K562 (cell line): ENCODE data around the gene TOR1A. TPM values are rescaled to one million over a fixed set of nuclear protein-coding genes. Genes with fewer than 3 reads are reported as not detected.

ENCODE experiments used
- ATAC-seq: fragments of 200-7000 bp; cut with Tn5 transposase; 3 replicates; pipeline ENCODE4 v1.9.1; 2020; ENCODE audit warnings: moderate library complexity
- BruUV-seq: library from RNA; stranded (reverse); fragments of 400-500 nt; replicated peaks from 2 replicates; lab custom pipeline; 2021; lab: Mats Ljungman, UMichigan
- CTCF ChIA-PET: fragments of 300-600 bp; formaldehyde crosslinking; extraction: SDS; loops from one replicate; lab custom pipeline; 2021; ENCODE audit warnings: low intra/inter-chr PET ratio; lab: Yijun Ruan, JAX
- POLR2A ChIA-PET: fragments of 300-600, 350-650 bp; sonication (Branson Sonifier 250); formaldehyde crosslinking; extraction: SDS; loops from one replicate; lab custom pipeline; 2021; ENCODE audit warnings: antibody characterized with exemption, inconsistent platforms; lab: Yijun Ruan, JAX
- DNase-seq, 4 experiments: peaks; one replicate each; pipeline versions ENCODE4 v3.0.0 to v3.0.0-alpha.2; 2011 to 2018; ENCODE audit warnings: low spot score in 3 of 4, mixed read lengths in 3 of 4; ENCODE audit errors: extremely low read depth in 1 of 4
- FAIRE-seq: peaks from 2 replicates; lab custom pipeline; 2011; peaks lifted over from hg19 to GRCh38; lab: Jason Lieb, UNC
- H2AFZ ChIP-seq: 2 replicates; pipeline ENCODE4 v1.6.0; 2011; ENCODE audit warnings: low read depth, low read length, control low read depth, inconsistent platforms
- H3K27ac ChIP-seq: fragments of 200-600 bp; 3 replicates; pipeline ENCODE4 v1.8.0; 2011; ENCODE audit warnings: low read depth, mild to moderate bottlenecking, control low read depth, inconsistent platforms, low read length, moderate library complexity, mixed read lengths; ENCODE audit errors: extremely low read depth
- H3K27me3 ChIP-seq, 2 experiments: fragments of 300-600 bp in 1 of 2; 2 replicates in 1 of 2; 3 replicates in 1 of 2; pipeline versions ENCODE4 v1.6.0 to v1.8.0; 2011; ENCODE audit warnings: inconsistent platforms in 2 of 2, low read length in 2 of 2, mild to moderate bottlenecking in 1 of 2, mixed read lengths in 1 of 2, moderate library complexity in 1 of 2; ENCODE audit not compliant: control insufficient read depth in 2 of 2, insufficient read depth in 2 of 2
- H3K36me3 ChIP-seq: fragments of 300-600 bp; 3 replicates; pipeline ENCODE4 v1.8.0; 2011; ENCODE audit warnings: mild to moderate bottlenecking, low read length, inconsistent platforms; ENCODE audit not compliant: control insufficient read depth, insufficient read depth
- H3K4me1 ChIP-seq, 2 experiments: fragments of 200-600 bp in 1 of 2; replicated peaks in 1 of 2; 2 replicates in 1 of 2; 3 replicates in 1 of 2; pipeline versions ENCODE4 v1.5.1 to v1.8.0; 2011; ENCODE audit warnings: inconsistent platforms in 2 of 2, low read length in 2 of 2, mild to moderate bottlenecking in 1 of 2, mixed read lengths in 1 of 2, moderate library complexity in 1 of 2; ENCODE audit not compliant: control insufficient read depth in 2 of 2, insufficient read depth in 2 of 2
- H3K4me2 ChIP-seq: 2 replicates; pipeline ENCODE4 v1.6.1; 2011; ENCODE audit warnings: low read length, control low read depth, inconsistent platforms, mixed read lengths; ENCODE audit not compliant: insufficient read depth
- H3K4me3 ChIP-seq: fragments of 200-600 bp; sonication (generic), shearing (Covaris generic); 2 replicates; pipeline ENCODE4 v1.5.1; 2016; ENCODE audit warnings: control low read depth, inconsistent platforms
- H3K79me2 ChIP-seq: fragments of 200-600 bp; 3 replicates; pipeline ENCODE4 v1.8.0; 2011; ENCODE audit warnings: low read length, inconsistent platforms; ENCODE audit not compliant: control insufficient read depth, insufficient read depth
- H3K9ac ChIP-seq, 2 experiments: 2 replicates each; pipeline versions ENCODE4 v1.6.0 to v1.6.1; 2011; ENCODE audit warnings: low read depth in 2 of 2, low read length in 2 of 2, control low read depth in 1 of 2, inconsistent platforms in 1 of 2, mild to moderate bottlenecking in 1 of 2, mixed read lengths in 1 of 2; ENCODE audit not compliant: insufficient read depth in 1 of 2
- H3K9me1 ChIP-seq: one replicate; pipeline ENCODE4 v1.6.0; 2011; ENCODE audit warnings: inconsistent platforms, mild to moderate bottlenecking, low read length, moderate library complexity; ENCODE audit not compliant: control insufficient read depth, insufficient read depth
- H3K9me3 ChIP-seq: replicated peaks from 2 replicates; pipeline ENCODE4 v1.5.1; 2011; ENCODE audit warnings: low read depth, low read length, inconsistent platforms; ENCODE audit not compliant: control insufficient read depth, insufficient read depth
- H4K20me1 ChIP-seq: replicated peaks from 2 replicates; pipeline ENCODE4 v1.6.1; 2011; ENCODE audit warnings: low read length, inconsistent platforms, mixed read lengths; ENCODE audit not compliant: control insufficient read depth, insufficient read depth
- BRD4 ChIP-seq: fragments of 200-600 bp; sonication (generic); IDR thresholded peaks from 2 replicates; pipeline ENCODE4 v1.6.1; 2017; ENCODE audit warnings: inconsistent platforms
- CBFB ChIP-seq: sonication (generic); formaldehyde crosslinking; IDR thresholded peaks from 2 replicates; pipeline ENCODE4 v1.4.0; 2020; ENCODE audit warnings: mild to moderate bottlenecking, missing genetic modification reagents
- CREM ChIP-seq: IDR thresholded peaks from 2 replicates; pipeline ENCODE4 v1.6.1; 2014; ENCODE audit warnings: antibody characterized with exemption, low read depth
- FOXP1 ChIP-seq: sonication (generic); formaldehyde crosslinking; IDR thresholded peaks from 2 replicates; pipeline ENCODE4 v1.8.0; 2022; ENCODE audit warnings: mild to moderate bottlenecking, missing genetic modification reagents
- KLF10 ChIP-seq: fragments of 250-450 bp; sonication (Bioruptor Pico); IDR thresholded peaks from 2 replicates; pipeline ENCODE4 v1.6.1; 2021; ENCODE audit warnings: matching md5 sums
- MYC ChIP-seq, 2 experiments: fragments of 250-450 bp in 1 of 2; sonication (Bioruptor Pico) in 1 of 2; IDR thresholded peaks; 2 replicates each; pipeline versions ENCODE4 v1.5.1 to v1.6.1; 2012 to 2021; ENCODE audit warnings: low read depth in 2 of 2, borderline replicate concordance in 1 of 2, improper control_type of control experiment in 1 of 2, low read length in 1 of 2, mild to moderate bottlenecking in 1 of 2, moderate library complexity in 1 of 2
- NFYB ChIP-seq: IDR thresholded peaks from 2 replicates; pipeline ENCODE4 v1.6.1; 2011; ENCODE audit warnings: mild to moderate bottlenecking, moderate library complexity; ENCODE audit not compliant: insufficient read length; ENCODE audit errors: extremely low read depth
- SAP30 ChIP-seq: fragments of 200-600 bp; sonication (generic); IDR thresholded peaks from 2 replicates; pipeline ENCODE4 v1.6.1; 2012; ENCODE audit warnings: borderline replicate concordance, low read depth, mild to moderate bottlenecking, moderate library complexity, low read length, control low read depth, inconsistent platforms; ENCODE audit not compliant: insufficient read depth, poor library complexity, severe bottlenecking
- SIN3B ChIP-seq: fragments of 450-650 bp; IDR thresholded peaks from 2 replicates; pipeline ENCODE4 v1.6.1; 2017; ENCODE audit warnings: low read depth, mild to moderate bottlenecking, moderate library complexity
- SMAD4 ChIP-seq: fragments of 250-450 bp; sonication (Bioruptor Pico); conservative IDR thresholded peaks from 2 replicates; pipeline ENCODE4 v1.8.0; 2021; ENCODE audit warnings: inconsistent platforms, mild to moderate bottlenecking, moderate library complexity
- SMARCA4 ChIP-seq: fragments of 450-650 bp; IDR thresholded peaks from 2 replicates; pipeline ENCODE4 v1.6.1; 2016
- ZNF143 ChIP-seq: sonication (generic); formaldehyde crosslinking; IDR thresholded peaks from 2 replicates; pipeline ENCODE4 v1.9.0; 2022; ENCODE audit warnings: mild to moderate bottlenecking, missing genetic modification reagents
- ZNF232 ChIP-seq: sonication (generic); formaldehyde crosslinking; IDR thresholded peaks from 2 replicates; pipeline ENCODE4 v1.8.0; 2022; ENCODE audit warnings: mild to moderate bottlenecking, missing genetic modification reagents
- ZNF77 ChIP-seq: fragments of 250-450 bp; sonication (Bioruptor Pico); IDR thresholded peaks from 2 replicates; pipeline ENCODE4 v1.5.0; 2020
- WGBS: fragments of 100-300 bp; shearing (Covaris generic); methylation state at CpG from one replicate; pipeline ENCODE4 v1.1.6; 2016; ENCODE audit warnings: low coverage, mixed read lengths; ENCODE audit not compliant: insufficient coverage; ENCODE audit errors: missing lambda C conversion rate; 5-methylcytosine and 5-hydroxymethylcytosine counted together
- in situ Hi-C: fragments of 300-500 bp; cut with MboI; formaldehyde crosslinking; loops from 4 replicates; pipeline ENCODE4 v1.15.0; 2018; ENCODE audit warnings: inconsistent platforms, mixed read lengths
- intact Hi-C: fragments of 100-400 bp; cut with micrococcal nuclease; formaldehyde crosslinking; loops from 2 replicates; pipeline ENCODE4 v1.14.2; 2022
- polyA plus RNA-seq, 8 experiments: library from polyadenylated mRNA; depleted of rRNA in 4 of 8; stranded (reverse) in 5 of 8; unstranded in 3 of 8; fragments of >200 nt; fragmentation: Nextera tagmentation in 2 of 8; fragmentation: Illumina TruSeq in 1 of 8; extraction: Ambion mirVana in 2 of 8; extraction: Trizol in 1 of 8; gene quantifications; 2 replicates each; pipeline versions ENCODE4 v1.2.1 to v1.2.3, GENCODE V29; 2011 to 2014; ENCODE audit warnings: inconsistent platforms in 1 of 8, missing spikeins in 1 of 8
- total RNA-seq, 7 experiments: library from RNA; depleted of rRNA in 6 of 7; stranded (reverse); fragments of >200 nt in 6 of 7; fragmentation: Illumina TruSeq in 2 of 7; extraction: Trizol in 2 of 7; gene quantifications; 2 replicates each; pipeline versions ENCODE4 v1.2.1 to v1.2.3, GENCODE V29; 2011 to 2021; ENCODE audit warnings: low replicate concordance in 1 of 7
- TF ChIP-seq, protein P1 (sequence below): fragments of 450-650 bp; IDR thresholded peaks from 2 replicates; pipeline ENCODE4 v1.7.1; 2018; ENCODE audit warnings: mild to moderate bottlenecking, low read depth; ENCODE audit not compliant: partially characterized antibody
- TF ChIP-seq, protein P2 (sequence below): sonication (generic); formaldehyde crosslinking; IDR thresholded peaks from 2 replicates; pipeline ENCODE4 v1.8.0; 2022; ENCODE audit warnings: missing genetic modification reagents, mild to moderate bottlenecking, borderline replicate concordance

TOR1A gene
- total and polyA plus RNA-seq, 9 of the 15 experiments (the other 6 are each of a cell fraction or from before 2014, with no cell fraction given) = 4.5 to 85.8 (median 51.3) TPM

DNA sequence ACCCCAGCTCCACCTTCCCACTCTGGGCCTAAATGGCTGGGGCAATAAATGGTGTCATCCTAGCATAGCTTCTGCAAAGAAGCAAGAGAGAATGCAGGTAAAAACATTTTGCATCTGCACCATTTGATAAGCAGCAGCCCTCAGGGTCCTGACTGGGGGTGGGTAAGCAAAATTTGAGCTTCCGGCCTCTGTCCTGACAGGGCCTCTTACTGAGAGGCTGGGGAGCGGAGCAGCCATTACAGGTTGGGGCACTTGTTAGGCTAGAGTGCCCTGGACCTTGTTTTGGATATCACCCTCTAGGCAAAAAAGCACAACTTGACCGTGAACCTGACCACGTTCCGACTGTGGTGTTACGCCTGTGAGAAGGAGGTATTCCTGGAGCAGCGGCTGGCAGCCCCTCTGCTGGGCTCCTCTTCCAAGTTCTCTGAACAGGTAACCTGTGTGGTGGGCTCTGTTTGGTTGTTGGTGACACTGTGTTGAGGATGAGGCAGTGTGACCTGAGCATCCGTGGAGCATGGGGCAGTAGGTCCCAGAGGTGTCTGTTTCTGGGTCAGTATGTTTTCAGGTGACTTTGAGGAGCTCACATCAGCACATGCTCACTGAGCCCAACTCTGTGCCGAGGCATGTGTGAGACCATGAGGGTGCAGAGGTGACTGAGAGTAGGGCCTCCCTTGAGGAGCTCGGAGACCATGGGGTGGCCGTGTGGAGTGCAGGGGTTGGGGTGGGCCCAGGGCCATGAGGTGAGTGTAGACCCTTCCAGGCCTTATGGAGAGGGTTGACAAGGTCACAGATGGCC is 34.4 kb upstream of the TOR1A start (continued):
- TF ChIP-seq MYC (IDR thresholded peaks at IDR 0.05; ENCODE audit: low read depth, low read length) (peak; percentile 16; the same call in 1 of the 2 replicates), MYC (CRISPR knock-in tag; IDR thresholded peaks at IDR 0.05; ENCODE audit: borderline replicate concordance, low read depth) (no peak), BRD4 (no peak), SIN3B (no peak), SMAD4 (CRISPR knock-in tag) (peak; percentile 48; the same call in 1 of the 2 replicates)

- Histone ChIP-seq H3K9me1 (no peaks in the 10 kb centered on the region), H3K4me2 (no peak overlapping the region; the same call in 1 of the 2 replicates), H3K36me3 (peaks cover 90% of the 10 kb centered on the region), H2AFZ (0 out of 2 replicates have a peak overlapping the region, but pooled peaks have one; percentile 21), H3K27me3 (no peaks in the 10 kb centered on the region), H3K4me3 (no peak overlapping the region), H3K27ac (peak overlapping the region; percentile 75), H3K9me3 (no peaks in the 10 kb centered on the region), H3K79me2 (peaks cover 48% of the 10 kb centered on the region), H3K9ac (peak overlapping the region; percentile 54 to 76; a peak in 3 of 4 replicates), H4K20me1 (no peaks in the 10 kb centered on the region), H3K4me1 (peaks cover 49 to 50% of the 10 kb centered on the region in 2 experiments)
- intact Hi-C loops (no loop called here), in situ Hi-C loops (no loop called here)
- FAIRE-seq (no peak), ATAC-seq (no peak), DNase-seq (peak in 3 of 4 experiments; percentile 57 to 78 (median 71))
- POLR2A ChIA-PET = interaction anchor here (1.2 to 9.4 kb wide), 3 partner anchors 7 to 13 kb away, joined by 3 to 91 read pairs (median 40); no protein-coding TSS in a partner anchor
- BruUV-seq = no TSS peak
- 62% methylated on average over 7 of the region's 7 CpGs for WGBS
- CTCF ChIA-PET = no interaction called here
- no peak for TF ChIP-seq CBFB (CRISPR knock-in tag)
- TF ChIP-seq KLF10 = no peak
- TF ChIP-seq CREM = no peak
- no peak for TF ChIP-seq ZNF232 (CRISPR knock-in tag)
- TF ChIP-seq, protein P1, sequence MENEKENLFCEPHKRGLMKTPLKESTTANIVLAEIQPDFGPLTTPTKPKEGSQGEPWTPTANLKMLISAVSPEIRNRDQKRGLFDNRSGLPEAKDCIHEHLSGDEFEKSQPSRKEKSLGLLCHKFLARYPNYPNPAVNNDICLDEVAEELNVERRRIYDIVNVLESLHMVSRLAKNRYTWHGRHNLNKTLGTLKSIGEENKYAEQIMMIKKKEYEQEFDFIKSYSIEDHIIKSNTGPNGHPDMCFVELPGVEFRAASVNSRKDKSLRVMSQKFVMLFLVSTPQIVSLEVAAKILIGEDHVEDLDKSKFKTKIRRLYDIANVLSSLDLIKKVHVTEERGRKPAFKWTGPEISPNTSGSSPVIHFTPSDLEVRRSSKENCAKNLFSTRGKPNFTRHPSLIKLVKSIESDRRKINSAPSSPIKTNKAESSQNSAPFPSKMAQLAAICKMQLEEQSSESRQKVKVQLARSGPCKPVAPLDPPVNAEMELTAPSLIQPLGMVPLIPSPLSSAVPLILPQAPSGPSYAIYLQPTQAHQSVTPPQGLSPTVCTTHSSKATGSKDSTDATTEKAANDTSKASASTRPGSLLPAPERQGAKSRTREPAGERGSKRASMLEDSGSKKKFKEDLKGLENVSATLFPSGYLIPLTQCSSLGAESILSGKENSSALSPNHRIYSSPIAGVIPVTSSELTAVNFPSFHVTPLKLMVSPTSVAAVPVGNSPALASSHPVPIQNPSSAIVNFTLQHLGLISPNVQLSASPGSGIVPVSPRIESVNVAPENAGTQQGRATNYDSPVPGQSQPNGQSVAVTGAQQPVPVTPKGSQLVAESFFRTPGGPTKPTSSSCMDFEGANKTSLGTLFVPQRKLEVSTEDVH = no peak
- TF ChIP-seq SMARCA4 = no peak
- TF ChIP-seq ZNF143 (CRISPR knock-in tag) = no peak
- peak; percentile 80 for TF ChIP-seq SMAD4 (CRISPR knock-in tag)
- TF ChIP-seq ZNF77 (CRISPR knock-in tag) = no peak
- TF ChIP-seq NFYB = no peak
- no peak for TF ChIP-seq FOXP1
- TF ChIP-seq, protein P2, sequence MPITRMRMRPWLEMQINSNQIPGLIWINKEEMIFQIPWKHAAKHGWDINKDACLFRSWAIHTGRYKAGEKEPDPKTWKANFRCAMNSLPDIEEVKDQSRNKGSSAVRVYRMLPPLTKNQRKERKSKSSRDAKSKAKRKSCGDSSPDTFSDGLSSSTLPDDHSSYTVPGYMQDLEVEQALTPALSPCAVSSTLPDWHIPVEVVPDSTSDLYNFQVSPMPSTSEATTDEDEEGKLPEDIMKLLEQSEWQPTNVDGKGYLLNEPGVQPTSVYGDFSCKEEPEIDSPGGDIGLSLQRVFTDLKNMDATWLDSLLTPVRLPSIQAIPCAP (CRISPR knock-in tag) = no peak
- TF ChIP-seq SAP30 = no peak
Measured at GRCh38 chr9:129857207-129857606, 33.3 kb upstream of the TOR1A start.
